Endothelial cell (in vitro differentiated cells): ENCODE data around the gene ADAMTS15. TPM values are rescaled to one million over a fixed set of nuclear protein-coding genes. Genes with fewer than 3 reads are reported as not detected.

Experiments
- DNase-seq: peaks from one replicate; pipeline ENCODE4 v3.0.0; 2021; ENCODE audit warnings: low spot score
- H3K27ac Mint-ChIP-seq: one replicate; pipeline ENCODE4 v1.8.0; 2021; ENCODE audit warnings: mixed read lengths, inconsistent platforms; ENCODE audit not compliant: unreplicated experiment
- H3K27me3 Mint-ChIP-seq: one replicate; pipeline ENCODE4 v1.8.0; 2021; ENCODE audit warnings: mild to moderate bottlenecking, moderate library complexity, mixed read lengths, inconsistent platforms; ENCODE audit not compliant: unreplicated experiment
- H3K36me3 Mint-ChIP-seq: one replicate; pipeline ENCODE4 v1.8.0; 2021; ENCODE audit warnings: mild to moderate bottlenecking, low read depth, mixed read lengths, inconsistent platforms; ENCODE audit not compliant: unreplicated experiment
- H3K4me1 Mint-ChIP-seq: one replicate; pipeline ENCODE4 v1.8.0; 2021; ENCODE audit warnings: mild to moderate bottlenecking, mixed read lengths, inconsistent platforms; ENCODE audit not compliant: unreplicated experiment
- H3K4me3 Mint-ChIP-seq: one replicate; pipeline ENCODE4 v1.8.0; 2021; ENCODE audit warnings: mild to moderate bottlenecking, mixed read lengths, inconsistent platforms; ENCODE audit not compliant: unreplicated experiment
- H3K9me3 Mint-ChIP-seq: one replicate; pipeline ENCODE4 v1.8.0; 2021; ENCODE audit warnings: mixed read lengths, inconsistent platforms; ENCODE audit not compliant: unreplicated experiment
- CTCF ChIP-seq: fragments of 200-600 bp; sonication (generic); IDR thresholded peaks from one replicate; pipeline ENCODE4 v1.5.0; 2021; ENCODE audit warnings: antibody characterized with exemption; ENCODE audit not compliant: unreplicated experiment
- total RNA-seq: library from RNA; stranded (reverse); fragmentation: NEBNext Ultra II Directional; extraction: Animal tissue kit (Norgen Biotek cat#: 25700); gene quantifications from one replicate; pipeline ENCODE4 v1.2.1, GENCODE V29; 2021; ENCODE audit not compliant: unreplicated experiment

Gene ADAMTS15
- total RNA-seq, 1 donor from 2014 or later, result 4.9 TPM

GRCh38 chr11:130452176-130452575 is 3.7 kb downstream of the ADAMTS15 start:
- H3K4me3 Mint-ChIP-seq, result no peak overlapping the region

DNA sequence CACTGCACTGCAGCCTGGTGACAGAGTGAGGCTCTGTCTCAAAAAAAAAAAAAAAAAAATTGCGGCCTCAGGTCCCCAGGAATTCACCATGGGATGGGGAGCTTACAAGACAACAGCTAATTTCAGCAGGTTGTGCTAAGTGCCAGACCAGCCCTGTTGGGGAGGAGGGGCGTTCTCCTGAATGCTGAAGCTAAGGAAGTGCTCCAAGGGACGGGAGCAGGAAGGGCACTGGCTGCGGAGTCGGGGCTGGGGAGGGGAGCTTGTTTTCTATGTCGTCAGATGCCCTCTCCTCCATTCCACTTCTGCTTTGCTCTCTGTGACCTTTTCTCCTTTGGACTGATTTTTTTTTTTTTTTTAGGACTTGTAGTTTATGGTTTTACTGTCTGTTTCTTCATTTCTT is 4.5 kb downstream of the ADAMTS15 start:
- H3K9me3 Mint-ChIP-seq, result no peaks in the 10 kb centered on the region
- no peak overlapping the region for H3K4me3 Mint-ChIP-seq
- peak; percentile 36 for DNase-seq
- peaks cover 7% of the 10 kb centered on the region for H3K27me3 Mint-ChIP-seq
- no peak overlapping the region for H3K27ac Mint-ChIP-seq
- TF ChIP-seq CTCF, result no peak
- H3K4me1 Mint-ChIP-seq, result peaks cover 17% of the 10 kb centered on the region
- no peaks in the 10 kb centered on the region for H3K36me3 Mint-ChIP-seq

More at GRCh38 chr11:130452176-130452575, 3.7 kb downstream of the ADAMTS15 start:
- peaks cover 18% of the 10 kb centered on the region for H3K4me1 Mint-ChIP-seq
- no peak for DNase-seq
- peaks cover 6% of the 10 kb centered on the region for H3K27me3 Mint-ChIP-seq
- no peaks in the 10 kb centered on the region for H3K9me3 Mint-ChIP-seq
- H3K36me3 Mint-ChIP-seq, result no peaks in the 10 kb centered on the region
- no peak overlapping the region for H3K27ac Mint-ChIP-seq
- TF ChIP-seq CTCF, result no peak

DNA sequence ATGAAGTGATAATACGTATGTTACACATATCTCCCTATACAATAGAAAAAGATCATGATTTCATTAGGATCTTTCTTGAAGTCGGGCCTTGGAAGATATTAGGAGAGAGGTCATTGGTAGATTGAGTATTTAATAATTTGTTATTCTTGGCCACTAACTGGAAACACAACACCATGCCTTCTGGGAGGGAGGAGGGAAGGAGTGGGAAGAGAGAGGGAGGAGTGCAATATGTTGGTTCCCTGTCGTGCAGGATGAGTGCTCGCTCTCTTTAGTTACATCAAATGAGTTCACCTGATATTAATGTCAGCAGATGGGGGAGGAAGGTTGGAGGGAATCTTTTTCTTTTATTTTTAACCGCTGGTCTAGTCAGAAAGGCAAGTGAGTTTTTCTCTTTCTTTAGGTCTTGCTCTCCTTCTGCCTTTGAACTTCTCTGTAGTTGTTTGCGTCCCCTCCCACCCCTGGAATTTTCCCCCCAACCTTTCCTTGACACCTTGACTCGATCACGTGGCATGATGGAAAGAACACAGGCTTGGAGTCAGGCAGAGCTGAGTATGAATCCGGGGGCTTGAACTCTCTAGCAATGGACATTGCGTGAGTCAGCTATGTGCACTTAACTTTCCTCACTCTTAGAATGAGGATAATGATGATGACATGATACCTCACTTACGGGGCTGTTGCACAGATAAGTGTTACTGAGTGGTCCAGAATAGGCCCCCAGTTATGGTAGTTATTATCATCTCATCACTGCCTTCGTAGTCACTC is 6.2 kb downstream of the ADAMTS15 start:
- Mint-ChIP-seq H3K27ac (no peak overlapping the region), H3K4me1 (peaks cover 15% of the 10 kb centered on the region), H3K9me3 (no peaks in the 10 kb centered on the region), H3K36me3 (no peaks in the 10 kb centered on the region), H3K27me3 (peaks cover 6% of the 10 kb centered on the region), H3K4me3 (no peak overlapping the region)
- no peak for TF ChIP-seq CTCF
- DNase-seq, result no peak

- Mint-ChIP-seq H3K4me1 (peaks cover 11% of the 10 kb centered on the region), H3K4me3 (no peak overlapping the region), H3K27me3 (peaks cover 5% of the 10 kb centered on the region), H3K27ac (no peak overlapping the region), H3K9me3 (no peaks in the 10 kb centered on the region), H3K36me3 (no peaks in the 10 kb centered on the region)
- no peak for TF ChIP-seq CTCF
- no peak for DNase-seq
Measured at GRCh38 chr11:130455483-130456127, 7.2 kb downstream of the ADAMTS15 start.

- H3K36me3 Mint-ChIP-seq, result no peaks in the 10 kb centered on the region
- no peak overlapping the region for H3K4me3 Mint-ChIP-seq
- no peak for DNase-seq
- no peaks in the 10 kb centered on the region for H3K9me3 Mint-ChIP-seq
- no peak for TF ChIP-seq CTCF
- peaks cover 7% of the 10 kb centered on the region for H3K27me3 Mint-ChIP-seq
- no peak overlapping the region for H3K27ac Mint-ChIP-seq
- peaks cover 8% of the 10 kb centered on the region for H3K4me1 Mint-ChIP-seq
Measured at GRCh38 chr11:130456286-130456685, 7.8 kb downstream of the ADAMTS15 start.
